Endothelial cell of umbilical vein (primary cell): ENCODE results near the gene ARHGAP22. TPM values are rescaled to one million over a fixed set of nuclear protein-coding genes. Genes with fewer than 3 reads are reported as not detected.

Source experiments
- BruUV-seq: library from RNA; stranded (reverse); fragments of 400-500 nt; replicated peaks from 2 replicates; lab custom pipeline; 2021; lab: Mats Ljungman, UMichigan
- CTCF ChIA-PET: fragments of 300-600, 350-600 bp; sonication (Branson Sonifier 250); formaldehyde crosslinking; loops from one replicate; lab custom pipeline; 2021; ENCODE audit warnings: antibody characterized with exemption, inconsistent platforms; lab: Charles Lee
- POLR2A ChIA-PET: fragments of 300-600, 350-600 bp; sonication (Branson Sonifier 250); formaldehyde crosslinking; loops from one replicate; lab custom pipeline; 2021; ENCODE audit warnings: antibody characterized with exemption, inconsistent platforms; lab: Charles Lee
- DNase-seq: peaks from one replicate; pipeline ENCODE4 v3.0.0-alpha.2; 2011; ENCODE audit warnings: low read depth, low spot score
- FAIRE-seq: peaks from 2 replicates; lab custom pipeline; 2011; peaks lifted over from hg19 to GRCh38; lab: Jason Lieb, UNC
- H2AFZ ChIP-seq: 2 replicates; pipeline ENCODE4 v1.6.0; 2012; ENCODE audit warnings: low read depth, low read length, control low read depth, inconsistent platforms
- H3K27ac ChIP-seq: 2 replicates; pipeline ENCODE4 v1.5.1; 2011; ENCODE audit warnings: low read depth, mild to moderate bottlenecking, control low read depth, low read length, moderate library complexity; ENCODE audit not compliant: insufficient read depth
- H3K27me3 ChIP-seq, 2 experiments: 2 replicates each; pipeline versions ENCODE4 v1.6.0 to v1.6.1; 2011; ENCODE audit warnings: low read length in 2 of 2, mixed read lengths in 1 of 2; ENCODE audit not compliant: control insufficient read depth in 2 of 2, insufficient read depth in 2 of 2
- H3K36me3 ChIP-seq, 2 experiments: 2 replicates in 1 of 2; 3 replicates in 1 of 2; pipeline ENCODE4 v1.5.1; 2011; ENCODE audit warnings: low read length in 2 of 2, mild to moderate bottlenecking in 1 of 2, moderate library complexity in 1 of 2; ENCODE audit not compliant: control insufficient read depth in 2 of 2, insufficient read depth in 2 of 2; ENCODE audit errors: extremely low read depth in 1 of 2
- H3K4me1 ChIP-seq: 3 replicates; pipeline ENCODE4 v1.5.1; 2011; ENCODE audit warnings: mild to moderate bottlenecking, low read length; ENCODE audit not compliant: control insufficient read depth, insufficient read depth; ENCODE audit errors: extremely low read depth
- H3K4me2 ChIP-seq: 2 replicates; pipeline ENCODE4 v1.6.1; 2011; ENCODE audit warnings: low read length, control low read depth, mixed read lengths; ENCODE audit not compliant: insufficient read depth
- H3K4me3 ChIP-seq, 3 experiments: fragments of 200-600 bp in 1 of 3; sonication (generic), shearing (Covaris generic) in 1 of 3; replicated peaks in 1 of 3; 2 replicates each; pipeline ENCODE4 v1.5.1; 2011 to 2016; ENCODE audit warnings: control low read depth in 3 of 3, low read length in 3 of 3, mild to moderate bottlenecking in 2 of 3, inconsistent platforms in 1 of 3, low read depth in 1 of 3, moderate library complexity in 1 of 3; ENCODE audit not compliant: insufficient read depth in 1 of 3
- H3K79me2 ChIP-seq: 2 replicates; pipeline ENCODE4 v1.6.0; 2012; ENCODE audit warnings: low read length, inconsistent platforms; ENCODE audit not compliant: control insufficient read depth, insufficient read depth
- H3K9ac ChIP-seq: replicated peaks from 2 replicates; pipeline ENCODE3; 2011; ENCODE audit warnings: low read length, control low read depth; ENCODE audit not compliant: insufficient read depth; ENCODE audit errors: extremely low read depth
- H3K9me1 ChIP-seq: replicated peaks from 3 replicates; pipeline ENCODE4 v1.6.0; 2011; ENCODE audit warnings: mild to moderate bottlenecking, low read length; ENCODE audit not compliant: control insufficient read depth, insufficient read depth; ENCODE audit errors: extremely low read depth
- H3K9me3 ChIP-seq: replicated peaks from 2 replicates; pipeline ENCODE4 v1.5.1; 2012; ENCODE audit warnings: low read length, inconsistent platforms; ENCODE audit not compliant: control insufficient read depth, insufficient read depth
- H4K20me1 ChIP-seq: replicated peaks from 2 replicates; pipeline ENCODE3; 2011; ENCODE audit warnings: mild to moderate bottlenecking, low read length; ENCODE audit not compliant: control insufficient read depth, insufficient read depth; ENCODE audit errors: extremely low read depth
- EZH2 ChIP-seq: IDR thresholded peaks from 2 replicates; pipeline ENCODE4 v1.6.1; 2012; ENCODE audit warnings: borderline replicate concordance, low read depth, mild to moderate bottlenecking, moderate library complexity, low read length, inconsistent platforms; ENCODE audit not compliant: severe bottlenecking
- FOS ChIP-seq: IDR thresholded peaks from 2 replicates; pipeline ENCODE4 v1.6.1; 2011; ENCODE audit warnings: mild to moderate bottlenecking, low read length, moderate library complexity, borderline replicate concordance; ENCODE audit not compliant: insufficient read depth
- GATA2 ChIP-seq: IDR thresholded peaks from 2 replicates; pipeline ENCODE4 v1.7.0; 2011; ENCODE audit warnings: low read depth, mild to moderate bottlenecking, moderate library complexity, mixed read lengths, low read length; ENCODE audit not compliant: insufficient read length, insufficient read depth
- JUN ChIP-seq: IDR thresholded peaks from 2 replicates; pipeline ENCODE4 v1.6.1; 2011; ENCODE audit warnings: borderline replicate concordance, low read depth; ENCODE audit not compliant: insufficient read length, insufficient read depth
- MYC ChIP-seq: IDR thresholded peaks from one replicate; pipeline ENCODE4 v1.6.1; 2011; ENCODE audit warnings: mild to moderate bottlenecking, low read depth, low read length
- POLR2A ChIP-seq: IDR thresholded peaks from 2 replicates; pipeline ENCODE4 v1.6.1; 2012; ENCODE audit warnings: low read depth, mild to moderate bottlenecking, control low read depth, low read length
- POLR2AphosphoS5 ChIP-seq: IDR thresholded peaks from 2 replicates; pipeline ENCODE4 v1.6.1; 2012; ENCODE audit warnings: low read depth, mild to moderate bottlenecking, control low read depth, low read length, moderate library complexity; ENCODE audit not compliant: insufficient read depth
- dilution Hi-C: fragments of 300-500 bp; cut with MboI; formaldehyde crosslinking; loops from one replicate; pipeline ENCODE4 v1.15.0; 2019; ENCODE audit warnings: low sequenced_read_pairs; ENCODE audit not compliant: extremely low pct_ligation_motif_present
- intact Hi-C: fragments of 100-400 bp; cut with micrococcal nuclease; formaldehyde crosslinking; loops from one replicate; pipeline ENCODE4 v1.10.0; 2022
- polyA plus RNA-seq, 4 experiments: library from polyadenylated mRNA; depleted of rRNA in 3 of 4; stranded (reverse) in 3 of 4; unstranded in 1 of 4; fragments of >200 nt; gene quantifications; 2 replicates each; pipeline versions ENCODE4 v1.2.1 to v1.2.3, GENCODE V29; 2011 to 2012; ENCODE audit warnings: missing spikeins in 1 of 4
- total RNA-seq: library from RNA; stranded (reverse); gene quantifications from 2 replicates; pipeline ENCODE4 v1.2.3, GENCODE V29; 2021
- TF ChIP-seq, protein P1 (sequence below), 2 donors: IDR thresholded peaks; 1 replicate in 1 of 2; 2 replicates in 1 of 2; pipeline ENCODE4 v1.5.1; 2011; ENCODE audit warnings: low read length in 2 of 2, mild to moderate bottlenecking in 2 of 2, moderate library complexity in 2 of 2, control low read depth in 1 of 2, inconsistent platforms in 1 of 2, low read depth in 1 of 2; ENCODE audit not compliant: insufficient read depth in 1 of 2; ENCODE audit errors: extremely low read depth in 1 of 2
- TF ChIP-seq, protein P2 (sequence below): IDR thresholded peaks from 2 replicates; pipeline ENCODE4 v1.6.1; 2011; ENCODE audit not compliant: insufficient read depth, insufficient read length

The ARHGAP22 gene
- total and polyA plus RNA-seq, 2 donors (not counting 3 experiments of a cell fraction or from before 2014, with no cell fraction given) = 8.6 to 50.3 TPM

DNA sequence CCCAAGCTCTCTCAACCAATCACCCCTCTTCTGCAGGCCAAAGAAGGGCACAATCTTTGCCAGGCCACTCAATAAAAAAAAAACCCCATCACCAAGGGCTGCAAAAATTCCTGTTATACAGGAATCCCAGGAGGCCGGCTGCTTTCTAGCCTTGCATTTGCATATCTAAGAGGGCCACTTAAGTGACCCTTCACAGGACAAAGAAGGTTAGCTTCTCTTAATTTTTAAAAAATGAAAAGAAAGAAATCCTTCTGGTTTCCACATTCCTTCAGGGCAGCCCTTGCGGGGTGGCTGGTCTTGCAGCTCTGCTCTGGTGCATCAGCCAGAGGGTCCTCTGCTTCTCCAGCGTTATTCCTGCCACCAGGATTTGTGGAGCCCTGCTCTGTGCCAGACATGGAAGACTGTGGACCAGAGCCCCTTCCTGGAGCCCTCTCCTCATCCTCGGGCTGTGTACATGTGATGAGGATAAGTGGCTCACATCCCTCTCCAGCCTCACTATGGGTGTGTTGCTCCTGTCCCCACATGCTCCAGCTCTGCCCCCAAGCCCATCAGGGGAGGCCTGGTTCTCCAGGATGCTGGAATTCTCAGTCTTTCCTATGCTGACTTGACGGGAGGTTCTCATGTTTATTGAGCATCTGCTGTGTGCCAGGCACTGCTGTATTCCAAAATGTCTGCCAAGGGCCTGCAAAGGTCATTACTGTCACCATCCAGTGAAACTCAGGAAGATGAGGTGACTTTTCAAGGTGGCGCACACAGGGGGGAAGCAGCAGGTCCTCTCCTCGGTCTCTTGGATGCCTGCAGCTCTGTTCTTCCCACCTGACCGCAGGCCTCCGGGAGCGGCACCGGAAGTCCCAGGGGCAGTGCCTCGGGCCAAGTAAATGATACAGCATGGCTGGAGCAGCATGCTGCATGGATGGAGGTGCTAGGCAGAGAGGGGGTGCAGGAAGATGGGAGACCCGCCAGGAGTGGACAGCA lies 67.7 kb downstream of the ARHGAP22 start:
- CTCF ChIA-PET = interaction anchor here (1.3 to 5.7 kb wide), 4 partner anchors 12 to 121 kb away, joined by 4 to 28 read pairs (median 10); no protein-coding TSS in a partner anchor
- Histone ChIP-seq H3K9me3 (no peaks in the 10 kb centered on the region), H3K4me1 (no peaks in the 10 kb centered on the region), H3K9me1 (no peaks in the 10 kb centered on the region), H3K4me3 (no peak overlapping the region), H4K20me1 (no peaks in the 10 kb centered on the region), H3K79me2 (peaks cover 10% of the 10 kb centered on the region), H3K9ac (no peak overlapping the region), H3K27ac (no peak overlapping the region), H3K27me3 (no peaks in the 10 kb centered on the region), H3K36me3 (peaks cover 0 to 2% of the 10 kb centered on the region in 2 experiments), H3K4me2 (no peak overlapping the region), H2AFZ (no peak overlapping the region)
- FAIRE-seq = no peak
- no peak for DNase-seq
- POLR2A ChIA-PET = no interaction called here
- BruUV-seq = no TSS peak
- intact Hi-C loops (no loop called here), dilution Hi-C loops (no loop called here)
- TF ChIP-seq, protein P1, sequence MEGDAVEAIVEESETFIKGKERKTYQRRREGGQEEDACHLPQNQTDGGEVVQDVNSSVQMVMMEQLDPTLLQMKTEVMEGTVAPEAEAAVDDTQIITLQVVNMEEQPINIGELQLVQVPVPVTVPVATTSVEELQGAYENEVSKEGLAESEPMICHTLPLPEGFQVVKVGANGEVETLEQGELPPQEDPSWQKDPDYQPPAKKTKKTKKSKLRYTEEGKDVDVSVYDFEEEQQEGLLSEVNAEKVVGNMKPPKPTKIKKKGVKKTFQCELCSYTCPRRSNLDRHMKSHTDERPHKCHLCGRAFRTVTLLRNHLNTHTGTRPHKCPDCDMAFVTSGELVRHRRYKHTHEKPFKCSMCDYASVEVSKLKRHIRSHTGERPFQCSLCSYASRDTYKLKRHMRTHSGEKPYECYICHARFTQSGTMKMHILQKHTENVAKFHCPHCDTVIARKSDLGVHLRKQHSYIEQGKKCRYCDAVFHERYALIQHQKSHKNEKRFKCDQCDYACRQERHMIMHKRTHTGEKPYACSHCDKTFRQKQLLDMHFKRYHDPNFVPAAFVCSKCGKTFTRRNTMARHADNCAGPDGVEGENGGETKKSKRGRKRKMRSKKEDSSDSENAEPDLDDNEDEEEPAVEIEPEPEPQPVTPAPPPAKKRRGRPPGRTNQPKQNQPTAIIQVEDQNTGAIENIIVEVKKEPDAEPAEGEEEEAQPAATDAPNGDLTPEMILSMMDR (IDR thresholded peaks at IDR 0.05; ENCODE audit: extremely low read depth in 1 of 2, insufficient read depth in 1 of 2, low read depth in 1 of 2, low read length in 2 of 2) = no peak
- TF ChIP-seq FOS (no peak), JUN (no peak), POLR2AphosphoS5 (no peak), MYC (no peak), POLR2A (no peak), GATA2 (no peak), EZH2 (no peak)
- TF ChIP-seq, protein P2, sequence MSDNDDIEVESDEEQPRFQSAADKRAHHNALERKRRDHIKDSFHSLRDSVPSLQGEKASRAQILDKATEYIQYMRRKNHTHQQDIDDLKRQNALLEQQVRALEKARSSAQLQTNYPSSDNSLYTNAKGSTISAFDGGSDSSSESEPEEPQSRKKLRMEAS = no peak
